Kasumi-1 (cell line): ENCODE results near the gene GPATCH3.
"Not testable (repeated sequence)": the region's sequence is repeated elsewhere in the genome, so short reads cannot be mapped to it uniquely, and the experiment has no call there.

Experiments
- DNase-seq, 2 experiments: peaks; one replicate each; lab custom pipeline; 2025; lab: John Stamatoyannopoulos, UW

The GPATCH3 gene

GRCh38 chr1:26863685-26864077 is 36.6 kb downstream of the GPATCH3 start:
- DNase-seq, result no peak

DNA sequence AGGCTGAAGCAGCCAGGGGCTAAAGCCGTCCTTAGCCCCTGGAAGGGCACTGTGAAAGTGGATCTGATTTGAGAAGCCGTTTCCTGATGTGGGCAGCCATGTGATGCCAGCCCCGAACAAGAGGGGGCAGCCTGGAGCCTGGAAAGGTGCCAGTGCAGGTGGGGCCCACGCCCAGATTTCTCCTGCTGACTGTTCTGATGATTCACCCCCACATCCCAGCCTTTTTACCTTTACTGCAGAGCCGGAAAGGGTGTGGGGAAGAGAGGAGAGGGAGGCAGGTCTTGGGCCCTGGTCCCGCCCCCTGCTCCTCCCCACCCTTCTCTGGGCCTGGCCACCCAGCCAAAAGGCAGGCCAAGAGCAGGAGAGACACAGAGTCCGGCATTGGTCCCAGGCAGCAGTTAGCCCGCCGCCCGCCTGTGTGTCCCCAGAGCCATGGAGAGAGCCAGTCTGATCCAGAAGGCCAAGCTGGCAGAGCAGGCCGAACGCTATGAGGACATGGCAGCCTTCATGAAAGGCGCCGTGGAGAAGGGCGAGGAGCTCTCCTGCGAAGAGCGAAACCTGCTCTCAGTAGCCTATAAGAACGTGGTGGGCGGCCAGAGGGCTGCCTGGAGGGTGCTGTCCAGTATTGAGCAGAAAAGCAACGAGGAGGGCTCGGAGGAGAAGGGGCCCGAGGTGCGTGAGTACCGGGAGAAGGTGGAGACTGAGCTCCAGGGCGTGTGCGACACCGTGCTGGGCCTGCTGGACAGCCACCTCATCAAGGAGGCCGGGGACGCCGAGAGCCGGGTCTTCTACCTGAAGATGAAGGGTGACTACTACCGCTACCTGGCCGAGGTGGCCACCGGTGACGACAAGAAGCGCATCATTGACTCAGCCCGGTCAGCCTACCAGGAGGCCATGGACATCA is 37.2 kb downstream of the GPATCH3 start, which contains the start of gene SFN:
TSS of gene SFN (plus strand) at position 369 of the 904 bp plus-strand sequence. CDS start at position 433, 64 bp downstream.
- no peak for DNase-seq

GRCh38 chr1:26861889-26862378 is 38.3 kb downstream of the GPATCH3 start:
- DNase-seq, result no peak

GRCh38 chr1:26861286-26861701 is 39.0 kb downstream of the GPATCH3 start:
- peak; percentile 13 to 49 for DNase-seq

- DNase-seq, result no peak
Observed at GRCh38 chr1:26858891-26859640, 41.2 kb downstream of the GPATCH3 start.

DNA sequence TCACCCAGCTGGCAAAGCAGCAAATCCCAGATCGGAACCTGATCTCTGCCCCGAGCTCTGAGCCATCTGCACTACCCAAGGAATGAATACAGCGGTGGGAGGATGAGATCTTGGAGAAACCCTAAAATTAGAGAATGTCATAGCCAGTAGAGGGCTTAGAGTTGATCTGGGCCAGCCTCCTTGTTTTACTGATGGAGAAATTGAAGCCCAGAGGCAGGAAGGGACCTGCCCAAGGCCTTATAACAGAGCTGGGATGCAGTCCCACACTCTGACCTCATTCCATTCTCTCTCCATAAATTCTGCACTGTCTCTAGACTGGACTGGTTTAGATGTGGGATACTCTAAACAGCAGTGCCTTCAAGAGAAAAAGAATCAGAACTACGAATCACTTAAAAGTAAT is 42.1 kb downstream of the GPATCH3 start:
- no peak for DNase-seq

- DNase-seq, result no peak
Observed at GRCh38 chr1:26857473-26858060, 42.7 kb downstream of the GPATCH3 start.

DNA sequence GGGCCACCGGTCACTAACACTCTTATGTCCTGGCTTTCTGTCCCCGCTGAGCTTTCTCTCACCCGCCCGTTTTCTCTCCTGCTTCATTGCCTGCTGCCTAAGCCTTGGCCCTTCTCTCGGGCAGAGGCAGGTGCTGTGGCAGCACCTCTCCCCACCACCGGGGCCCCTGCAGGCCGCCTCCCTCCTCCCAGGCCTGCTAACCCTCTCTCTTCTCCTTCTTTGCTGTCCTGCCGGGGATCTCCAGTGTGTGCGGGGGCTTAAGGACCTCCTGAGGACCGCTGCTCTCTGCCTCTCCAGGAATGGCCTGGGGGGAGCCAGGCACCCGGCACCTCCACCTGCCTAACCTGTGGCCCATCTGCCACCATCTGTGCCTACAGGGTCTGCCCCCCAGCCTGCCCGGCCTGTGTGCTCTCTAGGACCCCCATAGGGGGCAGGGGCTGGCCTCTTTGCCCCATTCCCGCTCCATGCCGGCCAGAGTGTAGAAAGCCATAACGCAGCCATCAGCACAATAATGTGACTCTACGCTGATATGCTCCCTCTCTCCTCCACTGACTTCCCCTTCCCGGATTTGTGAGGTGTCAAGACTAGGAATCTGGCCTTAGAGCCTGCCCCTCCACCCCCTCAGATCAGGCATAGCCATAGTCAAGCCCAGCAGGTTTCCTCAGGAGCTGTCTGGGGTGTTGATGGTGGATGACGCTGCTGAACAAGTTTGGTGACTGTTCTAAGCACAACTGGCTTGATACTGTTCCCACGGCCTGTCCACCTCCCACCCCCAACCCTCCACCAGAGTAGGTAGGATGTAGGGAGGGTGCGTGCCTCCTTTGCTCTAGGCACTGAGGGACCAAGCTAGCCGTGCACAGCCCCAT is 43.4 kb downstream of the GPATCH3 start:
- no peak for DNase-seq

GRCh38 chr1:26856181-26856580 is 44.1 kb downstream of the GPATCH3 start:
- no peak for DNase-seq

DNA sequence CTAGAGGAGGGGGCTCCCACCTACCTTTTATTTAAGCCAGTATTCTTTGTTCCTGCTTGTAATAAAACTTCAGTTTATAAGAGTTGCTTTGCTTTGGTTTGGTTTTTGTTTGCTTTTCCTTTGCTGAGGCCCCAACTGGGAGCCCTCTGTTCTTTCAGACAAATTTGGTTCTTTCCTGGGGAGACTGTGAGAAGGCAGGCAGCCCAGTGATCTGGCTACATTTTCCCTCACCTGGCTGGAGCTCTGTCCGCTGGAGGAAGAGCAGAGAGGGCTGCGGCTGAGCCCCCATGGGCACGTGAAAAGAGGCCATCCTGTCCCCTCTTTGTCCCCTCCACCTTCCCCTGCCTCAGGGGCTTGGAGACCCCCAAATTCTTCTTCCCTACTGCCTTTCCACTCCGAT is 44.6 kb downstream of the GPATCH3 start:
- DNase-seq, result no peak

GRCh38 chr1:26854906-26855305 is 45.4 kb downstream of the GPATCH3 start:
- DNase-seq, result no peak

DNA sequence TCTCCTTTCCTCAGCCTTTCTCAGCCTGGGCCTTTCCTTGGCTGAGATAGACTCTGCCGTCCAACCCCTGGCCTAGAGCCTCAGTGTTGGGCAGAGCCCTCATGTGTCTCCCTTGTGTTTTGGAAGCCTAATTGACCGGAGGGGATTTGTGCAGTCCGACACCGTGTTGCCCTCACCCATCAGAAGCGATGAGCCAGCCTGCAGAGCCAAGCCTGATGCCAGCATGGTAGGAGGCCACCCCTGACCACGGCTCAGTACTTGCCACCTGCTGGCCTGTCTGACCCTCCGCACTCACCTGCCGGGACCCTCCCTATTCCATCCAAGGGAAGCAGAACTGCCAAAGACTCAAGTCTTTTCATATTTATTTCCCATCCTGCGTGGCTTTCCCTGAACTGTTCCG is 46.7 kb downstream of the GPATCH3 start:
- no peak for DNase-seq

DNA sequence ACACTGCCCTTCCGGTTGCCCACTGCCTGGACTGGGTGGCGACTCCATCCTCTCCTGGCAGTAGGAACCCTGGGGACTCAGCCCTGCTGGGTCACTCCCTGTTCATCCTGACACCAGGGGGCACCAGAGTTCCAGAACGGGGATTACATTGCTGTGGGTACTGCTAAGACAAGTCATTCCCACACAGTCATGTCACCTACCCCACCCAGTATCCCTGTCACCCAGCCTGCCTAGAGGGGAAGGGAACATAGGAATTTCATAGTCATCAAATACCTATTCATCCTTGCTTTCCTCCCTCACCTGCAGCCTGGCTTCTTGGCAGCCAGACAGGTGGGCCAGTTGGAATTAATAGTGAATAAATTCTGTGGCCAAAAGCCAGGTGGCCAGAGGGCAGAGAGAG is 47.1 kb downstream of the GPATCH3 start:
- peak; percentile 71 to 74 for DNase-seq

- DNase-seq, result no peak
Observed at GRCh38 chr1:26852701-26853100, 47.6 kb downstream of the GPATCH3 start.

DNA sequence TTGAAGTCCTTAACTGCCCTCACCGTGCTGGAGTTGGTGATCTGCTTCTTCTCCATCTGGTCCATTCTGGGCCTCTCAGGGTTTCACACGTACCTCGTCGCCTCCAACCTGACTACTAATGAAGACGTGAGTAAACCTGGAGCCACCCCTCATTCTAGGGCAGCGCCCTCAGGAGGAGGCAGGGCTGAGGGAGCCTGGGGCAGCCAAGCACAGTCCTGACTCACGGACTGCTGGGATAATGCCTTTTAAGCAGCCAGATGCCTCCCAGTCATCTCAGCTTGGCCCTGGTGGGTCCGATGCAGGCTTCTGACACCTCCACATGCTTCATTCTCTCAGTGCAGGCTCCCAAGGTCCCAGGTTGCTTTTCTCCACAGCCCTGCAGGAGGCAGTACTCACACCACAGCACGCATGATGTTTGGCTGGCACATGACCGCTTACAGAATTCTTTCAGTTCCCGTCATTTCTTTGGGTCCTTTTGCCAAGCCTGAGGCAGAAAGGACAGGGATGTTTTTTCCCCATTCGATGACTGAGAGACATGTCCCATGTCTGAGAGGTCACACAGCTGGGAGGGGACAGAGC is 49.1 kb downstream of the GPATCH3 start:
- DNase-seq, result no peak

DNA sequence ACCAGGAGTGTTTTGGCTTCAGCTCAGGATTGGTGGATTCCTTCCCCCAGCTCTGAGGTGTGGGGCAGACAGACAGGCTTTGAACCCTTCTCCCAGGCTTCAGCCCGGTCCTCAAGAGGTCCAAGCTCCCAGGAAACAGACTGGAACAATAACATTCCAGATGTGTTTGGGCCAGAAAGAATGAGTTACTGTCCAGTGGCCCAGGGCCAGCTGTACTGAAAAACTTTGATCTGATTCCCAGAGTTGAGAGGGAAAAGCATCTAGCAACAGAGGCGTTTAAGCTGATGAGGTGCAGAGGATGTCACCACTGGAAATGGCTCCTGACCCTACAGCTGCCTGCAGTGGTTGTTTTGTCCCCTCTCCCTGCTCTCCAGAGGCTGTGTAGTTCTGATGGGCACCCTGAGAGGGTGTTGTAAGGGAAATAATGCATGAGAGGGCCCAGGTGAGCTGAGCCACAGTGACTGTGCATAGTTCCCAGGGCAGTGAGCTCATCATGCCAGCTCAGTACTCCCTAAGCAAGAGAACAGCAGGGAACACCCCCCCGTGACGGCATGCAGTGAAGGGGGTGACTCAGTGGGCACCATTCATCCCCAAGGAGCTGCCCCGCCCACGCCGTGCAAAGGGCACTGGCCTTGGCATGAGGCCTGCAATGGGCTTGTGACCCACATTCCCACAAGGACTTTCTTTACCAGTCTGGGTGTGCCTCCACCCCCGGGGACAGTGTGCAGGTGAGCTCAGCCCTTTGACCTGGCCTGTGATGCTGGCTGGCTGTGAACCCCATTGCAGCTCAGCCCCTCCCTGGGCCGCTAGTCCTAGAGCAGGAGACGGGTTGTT is 51.1 kb downstream of the GPATCH3 start:
- DNase-seq, result no peak

DNA sequence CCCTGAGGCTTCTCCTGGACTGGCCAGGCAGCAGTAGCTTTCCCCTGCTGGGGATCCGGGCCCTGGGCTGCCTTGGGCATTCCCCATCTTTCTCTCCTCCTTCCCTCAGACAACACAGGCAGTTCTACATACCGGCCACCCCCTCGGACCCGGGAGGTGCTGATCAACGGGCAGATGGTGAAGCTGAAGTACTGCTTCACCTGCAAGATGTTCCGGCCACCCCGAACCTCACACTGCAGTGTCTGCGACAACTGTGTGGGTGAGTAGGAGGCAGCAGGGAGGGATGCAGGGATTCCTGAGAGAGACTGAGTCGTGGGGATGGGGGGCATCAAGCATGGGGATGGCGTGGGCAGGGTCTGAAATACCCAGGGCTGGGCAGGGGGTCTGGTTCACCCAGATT is 51.8 kb downstream of the GPATCH3 start:
- no peak for DNase-seq

GRCh38 chr1:26847826-26848225 is 52.4 kb downstream of the GPATCH3 start:
- not testable (repeated sequence) for DNase-seq

GRCh38 chr1:26844424-26845196 is 55.7 kb downstream of the GPATCH3 start:
- no peak for DNase-seq
